ENCODE results near the gene RAPGEFL1. TPM values are rescaled to one million over a fixed set of nuclear protein-coding genes. Genes with fewer than 3 reads are reported as not detected.
"Not testable (repeated sequence)": the region's sequence is repeated elsewhere in the genome, so short reads cannot be mapped to it uniquely, and the experiment has no call there.

RAPGEFL1 gene
- total RNA-seq, 1 donor from 2014 or later: 4.8 TPM

DNA sequence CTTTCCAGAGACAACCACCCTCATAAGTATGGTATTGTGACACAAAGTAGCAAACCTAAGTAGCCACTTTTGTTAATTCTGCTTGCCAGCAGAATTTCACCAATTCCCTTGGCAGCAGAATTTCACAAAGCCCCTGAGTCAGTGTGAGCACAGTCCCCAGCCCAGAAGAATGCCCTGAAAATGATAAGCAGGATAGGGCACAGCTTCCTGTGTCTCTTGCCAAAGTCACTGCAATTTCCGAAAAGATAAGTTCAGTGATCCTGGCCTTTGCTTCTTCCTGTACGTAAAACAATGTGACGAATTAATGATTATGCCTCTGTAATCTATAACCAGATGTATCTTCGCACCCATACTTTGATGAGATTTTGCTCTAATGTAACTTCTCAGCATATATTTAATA lies 25.9 kb downstream of the RAPGEFL1 start:
- DNase-seq (ENCODE audit: low spot score): no peak

DNA sequence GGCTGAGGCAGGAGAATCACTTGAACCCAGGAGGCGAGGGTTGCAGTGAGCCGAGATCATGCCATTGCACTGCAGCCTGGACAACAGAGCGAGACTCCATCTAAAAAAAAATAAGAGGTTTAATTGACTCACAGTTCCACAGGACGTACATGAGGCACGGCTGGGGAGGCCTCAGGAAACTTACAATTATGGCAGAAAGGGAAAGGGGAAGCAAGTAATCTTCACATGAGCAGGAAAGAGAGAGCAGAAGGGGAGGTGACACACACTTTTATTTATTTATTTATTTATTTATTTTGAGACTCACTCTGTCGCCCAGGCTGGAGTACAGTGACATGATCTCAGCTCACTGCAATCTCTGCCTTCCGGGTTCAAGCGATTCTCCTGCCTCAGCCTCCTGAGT lies 28.9 kb downstream of the RAPGEFL1 start:
- not testable (repeated sequence) for DNase-seq (ENCODE audit: low spot score)

DNA sequence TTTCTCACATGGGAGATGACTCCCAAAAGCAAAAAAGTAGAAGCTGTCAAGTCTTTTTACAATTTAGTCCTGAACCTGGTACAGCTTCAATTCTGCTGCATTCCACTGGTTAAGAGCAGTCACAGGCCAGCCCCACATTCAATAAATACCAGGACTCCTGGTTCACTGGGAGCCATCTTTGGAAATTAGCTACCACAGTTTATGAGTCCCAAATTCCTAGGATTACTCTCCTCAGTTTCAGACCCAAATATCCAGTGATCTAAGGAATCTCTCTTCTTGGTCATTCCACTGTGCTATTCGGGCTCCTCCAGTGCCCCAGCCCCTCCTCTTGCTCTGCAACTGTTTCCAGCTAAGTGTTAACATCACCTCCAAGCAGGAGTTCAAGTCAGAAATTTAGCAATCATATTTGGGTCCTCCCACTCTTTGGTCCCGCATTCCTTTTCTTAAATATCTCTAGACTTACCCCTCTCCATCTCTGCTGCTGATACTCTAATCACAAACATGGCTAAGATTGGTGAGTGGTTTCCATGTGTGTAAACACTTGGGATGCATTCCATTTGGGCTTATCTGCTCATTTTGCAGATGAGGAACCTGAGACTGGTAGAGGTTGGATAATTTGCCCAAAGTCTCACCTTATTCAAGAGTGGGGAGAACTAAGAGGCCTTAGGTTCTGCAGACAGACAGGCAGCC lies 32.3 kb downstream of the RAPGEFL1 start:
- peak; percentile 38 for DNase-seq (ENCODE audit: low spot score)

DNA sequence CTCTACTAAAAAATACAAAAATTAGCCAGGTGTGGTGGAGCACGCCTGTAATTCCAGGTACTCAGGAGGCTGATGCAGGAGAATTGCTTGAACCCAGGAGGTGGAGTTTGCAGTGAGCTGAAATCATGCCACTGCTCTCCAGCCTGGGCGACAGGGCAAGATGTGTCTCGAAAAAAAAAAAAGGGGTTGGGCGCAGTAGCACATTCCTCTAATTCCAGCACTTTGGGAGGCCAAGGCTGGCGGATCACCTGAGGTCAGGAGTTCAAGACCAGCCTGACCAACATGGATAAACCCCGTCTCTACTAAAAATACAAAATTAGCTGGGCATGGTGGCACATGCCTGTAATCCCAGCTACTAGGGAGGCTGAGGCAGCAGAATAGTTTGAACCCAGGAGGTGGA lies 36.6 kb downstream of the RAPGEFL1 start:
- DNase-seq (ENCODE audit: low spot score): not testable (repeated sequence)

DNA sequence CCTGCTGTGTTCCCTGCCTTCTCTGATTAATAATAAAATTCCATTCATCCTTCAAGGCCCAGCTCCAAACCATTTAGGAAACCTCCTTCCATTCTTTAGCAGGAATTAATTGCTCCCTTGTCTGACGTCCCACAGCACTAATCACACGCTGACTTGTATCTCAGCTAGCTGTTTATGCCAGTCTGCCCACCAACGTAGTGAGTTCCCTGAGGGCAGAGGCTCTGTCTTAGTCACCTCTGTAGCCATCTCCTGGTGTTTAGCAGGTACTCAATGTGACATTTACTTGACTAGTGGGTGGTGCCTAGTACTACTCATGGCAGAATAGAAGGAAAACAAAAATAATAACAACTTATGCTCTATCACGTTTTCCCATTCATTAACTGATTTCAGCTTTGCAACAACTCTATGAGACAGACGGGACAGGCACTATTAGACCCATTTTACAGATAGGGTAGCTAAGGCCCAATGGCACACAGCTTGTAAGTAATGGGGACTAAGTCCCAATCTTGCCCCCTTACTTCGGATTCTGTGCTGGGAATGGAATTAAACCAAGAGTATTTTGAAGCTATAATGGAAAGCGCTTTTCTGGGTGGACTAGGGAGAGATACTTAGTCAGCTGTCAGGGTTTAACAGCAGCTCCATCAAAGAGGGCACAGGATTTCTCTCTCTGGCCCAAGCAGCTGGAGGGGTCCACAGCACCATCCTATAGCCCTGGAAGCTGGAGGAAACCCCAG lies 40.9 kb downstream of the RAPGEFL1 start:
- no peak for DNase-seq (ENCODE audit: low spot score)

DNA sequence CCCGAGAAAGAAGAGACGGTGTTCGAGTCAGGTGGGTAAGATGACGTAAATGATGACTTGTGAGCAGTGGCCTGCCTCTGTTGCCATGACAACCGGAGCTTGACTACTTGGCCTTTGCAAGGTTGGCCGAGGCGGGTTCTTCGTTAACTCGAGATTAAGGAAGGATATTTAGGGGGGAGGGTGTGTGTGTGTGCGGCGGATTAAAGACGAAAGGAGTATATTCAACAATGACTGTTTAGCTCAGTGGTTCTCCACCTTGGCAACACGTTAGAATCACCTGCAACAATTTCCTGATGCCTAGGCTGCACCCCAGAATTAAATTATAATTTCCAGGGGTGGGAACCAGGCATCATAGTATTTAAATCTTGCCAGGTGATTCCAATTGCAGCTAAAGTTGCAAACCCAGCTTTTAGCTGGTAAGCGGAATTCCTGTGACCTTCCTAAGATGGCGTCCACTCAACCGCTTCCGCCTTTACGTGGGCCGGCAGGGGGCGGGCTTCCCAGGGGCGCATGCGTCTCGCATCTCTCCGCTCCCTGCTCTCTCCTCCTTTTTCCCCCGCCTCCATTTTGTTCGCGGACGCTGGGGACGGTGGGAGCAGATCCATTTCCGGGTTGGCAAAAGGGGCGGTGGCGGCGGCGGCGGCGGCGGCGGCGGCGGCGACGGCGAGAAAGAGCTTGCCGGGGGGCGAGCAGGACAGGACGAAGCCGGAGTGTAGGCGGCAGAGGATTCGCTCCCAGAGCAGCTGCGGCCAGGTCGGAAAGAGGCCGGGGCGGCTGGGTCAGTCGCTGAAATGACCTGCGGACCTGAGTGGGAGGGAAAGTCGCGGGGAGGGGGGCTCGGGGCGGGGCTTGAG lies 41.7 kb downstream of the RAPGEFL1 start, which contains the start of gene WIPF2:
WIPF2 (plus strand) TSS at position 565 of the 854 bp plus-strand sequence. CDS start 37,156 bp downstream, outside the sequence.
- peak; percentile 99 for DNase-seq (ENCODE audit: low spot score)

DNA sequence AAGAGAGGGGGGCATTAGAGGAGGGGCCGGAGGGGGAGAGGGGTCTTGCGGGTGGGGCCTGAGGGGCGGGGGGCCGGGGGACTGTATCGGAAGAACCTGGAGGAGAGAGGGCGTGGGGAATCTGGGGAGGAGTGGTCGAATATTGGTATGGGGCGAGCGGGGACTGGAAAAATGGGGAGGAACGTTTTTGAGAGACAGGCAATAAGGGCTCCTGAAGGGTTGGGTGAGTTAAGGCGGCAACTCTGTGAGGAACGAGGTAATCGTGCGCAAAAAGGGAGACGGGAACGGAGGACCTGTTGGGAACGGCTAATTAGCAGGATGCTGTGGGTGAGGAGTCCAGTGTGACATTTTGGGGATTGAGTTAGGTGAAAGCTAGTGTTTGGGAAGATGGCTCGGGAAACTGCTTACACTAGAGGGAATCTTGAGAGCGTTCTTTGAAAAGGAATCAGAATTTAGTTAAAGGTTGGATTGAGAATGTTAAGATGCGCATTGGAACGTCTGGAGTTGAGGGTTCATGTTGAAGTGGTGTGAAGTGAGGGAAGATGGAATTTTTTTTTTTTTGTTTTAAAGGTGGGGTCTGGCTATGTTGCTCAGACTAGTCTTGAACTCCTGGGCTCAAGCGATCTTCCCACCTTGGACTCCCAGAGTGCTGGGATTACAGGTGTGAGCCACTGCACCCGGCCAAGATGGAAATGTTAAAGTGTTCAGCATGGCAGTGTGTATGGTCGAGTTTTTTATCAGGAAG lies 42.5 kb downstream of the RAPGEFL1 start:
- peak; percentile 81 for DNase-seq (ENCODE audit: low spot score)

DNA sequence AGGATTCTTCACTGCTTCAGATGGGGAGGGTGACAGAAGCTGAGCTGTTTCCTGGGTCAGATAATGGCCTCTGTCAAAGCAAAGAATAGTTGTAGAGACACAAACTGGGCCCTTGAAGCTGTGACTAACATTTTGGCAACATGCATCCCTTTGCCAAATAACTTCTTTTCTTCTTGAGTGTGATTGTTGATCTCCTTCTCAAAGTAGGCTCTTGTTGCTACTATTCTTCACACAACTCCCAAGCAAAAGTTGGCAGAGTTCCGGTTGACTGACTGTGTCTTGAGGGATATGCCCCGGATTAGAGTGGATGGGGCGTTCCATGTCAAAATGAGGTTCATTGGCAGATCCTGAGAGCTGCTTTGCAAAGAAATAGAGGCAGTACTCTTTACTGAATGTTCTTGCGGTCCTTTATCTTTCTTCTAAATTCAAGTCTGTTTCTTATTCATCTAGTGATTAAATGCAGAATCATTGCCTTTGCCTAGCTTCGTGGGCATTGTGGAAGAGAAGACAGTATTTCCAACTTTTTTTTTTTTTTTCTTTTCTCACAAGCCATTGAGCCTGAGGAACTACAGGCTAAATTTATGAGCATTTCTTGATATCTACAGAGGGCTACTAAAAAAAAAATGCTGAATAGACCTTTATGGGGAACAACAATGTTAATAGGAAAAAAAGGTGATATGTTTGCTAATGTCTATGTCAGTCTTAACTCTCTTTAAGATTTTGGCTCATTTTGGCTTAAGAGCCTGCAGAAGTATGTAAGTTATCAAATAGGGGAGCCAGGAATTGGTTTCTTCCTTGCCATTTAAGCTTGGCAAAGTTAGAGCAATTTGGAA lies 47.7 kb downstream of the RAPGEFL1 start:
- peak; percentile 89 for DNase-seq (ENCODE audit: low spot score)

DNA sequence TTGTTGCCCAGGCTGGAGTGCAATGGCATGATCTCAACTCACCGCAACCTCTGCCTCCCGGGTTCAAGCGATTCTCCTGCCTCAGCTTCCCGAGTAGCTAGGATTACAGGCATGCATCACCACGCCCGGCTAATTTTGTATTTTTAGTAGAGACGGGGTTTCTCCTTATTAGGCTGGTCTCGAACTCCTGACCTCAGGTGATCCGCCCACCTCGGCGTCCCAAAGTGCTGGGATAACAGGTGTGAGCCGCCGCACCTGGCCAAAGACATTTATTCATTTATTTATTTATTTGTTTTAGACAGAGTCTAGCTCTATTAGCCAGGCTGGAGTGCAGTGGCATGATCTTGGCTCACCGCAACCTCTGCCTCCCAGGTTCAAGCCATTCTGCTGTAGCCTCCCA lies 51.9 kb downstream of the RAPGEFL1 start:
- not testable (repeated sequence) for DNase-seq (ENCODE audit: low spot score)

DNA sequence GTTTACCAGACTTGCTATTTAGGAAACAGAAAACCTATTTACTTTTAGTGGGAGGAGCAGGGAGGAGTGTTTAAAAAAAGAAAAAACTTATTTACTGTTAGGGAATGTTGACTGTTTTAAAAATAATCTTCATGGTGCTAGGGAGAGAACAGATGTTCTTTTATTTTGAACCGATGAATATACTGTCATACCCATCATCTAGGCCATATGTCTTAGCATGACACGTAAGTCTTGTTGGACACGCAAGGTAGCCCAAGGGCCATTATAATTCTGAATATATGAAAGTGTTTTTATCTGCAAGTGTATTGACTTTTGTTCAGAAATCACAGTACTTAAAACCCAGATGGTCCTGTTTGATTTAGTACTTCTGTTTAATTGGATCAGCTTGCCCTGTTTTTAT lies 53.4 kb downstream of the RAPGEFL1 start:
- DNase-seq (ENCODE audit: low spot score): no peak

DNA sequence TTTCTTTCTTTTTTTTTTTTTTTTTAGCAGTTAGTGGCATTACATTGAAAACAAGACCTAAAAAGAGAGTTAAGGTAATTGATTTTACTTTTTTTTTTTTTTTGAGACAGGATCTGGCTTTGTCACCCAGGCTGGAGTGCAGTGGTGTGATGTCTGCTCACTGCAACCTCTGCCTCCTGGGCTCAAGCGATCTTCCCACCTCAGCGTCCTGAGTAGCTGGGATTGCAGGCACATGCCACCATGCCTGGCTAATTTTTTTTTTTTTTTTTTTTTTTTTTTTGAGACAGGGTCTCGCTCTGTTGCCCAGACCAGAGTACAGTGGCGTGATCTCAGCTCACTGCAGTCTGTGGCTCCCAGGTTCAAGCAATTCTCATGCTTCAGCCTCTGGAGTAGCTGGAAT lies 54.7 kb downstream of the RAPGEFL1 start:
- not testable (repeated sequence) for DNase-seq (ENCODE audit: low spot score)

DNA sequence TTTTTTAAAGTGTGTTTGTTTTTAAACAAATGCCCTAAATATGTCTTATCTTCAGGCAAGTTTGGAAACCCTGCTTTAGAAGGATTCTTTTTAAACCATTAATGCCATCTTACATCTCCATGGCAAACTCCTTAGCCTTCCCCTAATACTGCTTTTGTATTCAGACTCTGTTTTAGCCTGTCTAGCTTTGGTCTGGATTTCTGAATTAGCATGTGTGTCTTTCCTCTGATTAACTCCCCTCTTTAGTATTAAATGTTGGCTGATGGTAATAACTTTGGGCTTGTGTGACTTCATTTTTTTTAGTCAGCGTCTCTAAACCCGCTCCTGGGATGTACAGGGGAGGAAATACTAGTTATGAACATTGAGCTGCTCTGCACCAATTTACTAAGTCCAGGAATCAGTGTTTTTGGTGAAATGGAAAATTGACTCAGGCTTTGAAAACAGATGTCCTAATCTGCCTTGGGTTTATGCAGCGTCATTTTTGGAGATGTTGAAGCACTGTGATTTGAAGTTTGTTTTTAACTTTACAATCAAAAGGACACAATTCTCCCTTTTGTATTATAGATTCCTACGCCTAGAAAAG lies 64.1 kb downstream of the RAPGEFL1 start:
- DNase-seq (ENCODE audit: low spot score): peak; percentile 74

DNA sequence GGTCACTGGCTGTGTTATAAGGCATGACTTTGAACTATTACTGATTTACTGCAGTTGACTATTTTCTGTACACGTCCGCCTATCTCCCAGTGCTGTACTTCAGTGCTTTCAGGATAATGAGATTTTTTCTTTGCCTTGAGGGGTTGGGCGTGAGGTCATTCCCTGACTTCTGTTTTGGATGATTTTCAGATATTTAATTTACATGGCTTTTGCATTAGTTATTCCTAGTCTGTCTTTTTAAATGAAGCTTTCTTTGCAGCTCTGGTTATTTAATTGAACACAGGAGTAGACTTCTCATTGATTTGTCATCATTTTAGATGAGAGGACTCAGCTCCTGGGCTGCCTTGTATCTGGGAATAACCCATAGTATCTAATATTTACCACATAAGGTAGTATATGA lies 65.5 kb downstream of the RAPGEFL1 start:
- no peak for DNase-seq (ENCODE audit: low spot score)

DNA sequence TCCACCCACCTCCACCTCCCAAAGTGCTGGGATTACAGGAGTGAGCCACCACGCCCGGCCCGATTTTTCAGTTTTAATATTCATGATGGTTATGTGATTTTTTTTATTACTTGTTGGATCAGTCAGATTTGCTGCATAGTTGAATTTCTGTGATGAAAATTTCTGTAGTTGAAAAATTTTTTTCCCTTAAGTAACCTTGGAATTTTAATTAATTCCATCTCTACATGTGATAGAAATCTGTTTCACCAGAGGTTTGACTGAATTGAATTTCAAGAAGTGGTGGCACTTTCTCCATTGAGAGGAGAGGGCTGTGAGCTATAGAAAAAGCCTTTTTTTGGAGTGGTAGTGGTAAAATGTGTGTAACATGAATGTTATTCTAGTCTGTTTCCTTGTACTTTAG lies 66.5 kb downstream of the RAPGEFL1 start:
- no peak for DNase-seq (ENCODE audit: low spot score)

DNA sequence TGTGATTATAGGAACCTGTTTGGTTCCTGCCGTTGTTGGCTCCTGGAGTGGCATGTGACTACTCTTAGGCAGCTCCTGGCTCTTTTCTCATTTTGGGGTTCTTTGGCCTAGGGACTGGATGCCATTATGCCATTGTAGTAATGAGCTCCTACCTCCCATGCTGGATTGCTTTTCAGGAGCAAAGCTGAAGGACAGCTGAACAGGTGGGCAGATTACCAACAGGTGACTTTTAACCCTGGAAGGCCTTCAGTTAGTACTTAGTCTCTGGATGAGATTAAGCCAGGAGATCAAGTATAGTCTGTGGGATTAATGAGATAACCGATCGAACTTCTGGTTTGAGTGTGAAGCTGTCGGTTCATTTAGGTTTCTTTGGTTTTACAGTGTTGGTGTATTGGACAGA lies 67.0 kb downstream of the RAPGEFL1 start:
- DNase-seq (ENCODE audit: low spot score): no peak

Other genes starting within 250 kb of the RAPGEFL1 start
- 48.4 TPM for gene ORMDL3, start 249.9 kb upstream of the RAPGEFL1 start, total RNA-seq (ENCODE audit: insufficient read depth, low replicate concordance)
- gene LRRC3C, start 249.7 kb upstream of the RAPGEFL1 start, total RNA-seq (ENCODE audit: insufficient read depth, low replicate concordance): not detected
- gene GSDMA, start 214.5 kb upstream of the RAPGEFL1 start, total RNA-seq (ENCODE audit: insufficient read depth, low replicate concordance): 1.7 TPM
- gene PSMD3, start 196.7 kb upstream of the RAPGEFL1 start, total RNA-seq (ENCODE audit: insufficient read depth, low replicate concordance): 38.3 TPM
- 39.5 TPM for gene CSF3, start 162.0 kb upstream of the RAPGEFL1 start, total RNA-seq (ENCODE audit: insufficient read depth, low replicate concordance)
- 29.1 TPM for gene MED24, start 123.1 kb upstream of the RAPGEFL1 start, total RNA-seq (ENCODE audit: insufficient read depth, low replicate concordance)
- 46.0 TPM for gene THRA, start 114.5 kb upstream of the RAPGEFL1 start, total RNA-seq (ENCODE audit: insufficient read depth, low replicate concordance)
- gene NR1D1, start 76.9 kb upstream of the RAPGEFL1 start, total RNA-seq (ENCODE audit: insufficient read depth, low replicate concordance): 0.48 TPM
- 59.7 TPM for gene MSL1, start 55.5 kb upstream of the RAPGEFL1 start, total RNA-seq (ENCODE audit: insufficient read depth, low replicate concordance)
- 39.0 TPM for gene CASC3, start 36.9 kb upstream of the RAPGEFL1 start, total RNA-seq (ENCODE audit: insufficient read depth, low replicate concordance)
- 7.0 TPM for gene WIPF2, start 41.8 kb downstream of the RAPGEFL1 start, total RNA-seq (ENCODE audit: insufficient read depth, low replicate concordance)
- gene CDC6, start 110.4 kb downstream of the RAPGEFL1 start, total RNA-seq (ENCODE audit: insufficient read depth, low replicate concordance): 5.8 TPM
- 8.7 TPM for gene RARA, start 131.7 kb downstream of the RAPGEFL1 start, total RNA-seq (ENCODE audit: insufficient read depth, low replicate concordance)
- gene GJD3, start 187.3 kb downstream of the RAPGEFL1 start, total RNA-seq (ENCODE audit: insufficient read depth, low replicate concordance): not detected
- gene TOP2A, start 240.4 kb downstream of the RAPGEFL1 start, total RNA-seq (ENCODE audit: insufficient read depth, low replicate concordance): 11.8 TPM